ENCODE data around the gene RNF214.

- TF ChIP-seq CTCF (IDR thresholded peaks at IDR 0.05; ENCODE audit: borderline replicate concordance, extremely low read depth, low read length, poor library complexity, severe bottlenecking), result no peak
- TF ChIP-seq EZH2 (IDR thresholded peaks at IDR 0.05; ENCODE audit: borderline replicate concordance, low read depth, low read length, severe bottlenecking), result no peak
These were observed 12.5 kb upstream of the RNF214 start for GRCh38 chr11:117219995-117220394.
